Astrocyte (in vitro differentiated cells and primary cell): ENCODE results near the gene GNL3L. TPM values are rescaled to one million over a fixed set of nuclear protein-coding genes. Genes with fewer than 3 reads are reported as not detected.

ENCODE experiments used
- DNase-seq: peaks from one replicate; pipeline ENCODE4 v3.0.0-alpha.2; 2010; ENCODE audit warnings: low read depth
- FAIRE-seq: peaks from 2 replicates; lab custom pipeline; 2011; peaks lifted over from hg19 to GRCh38; lab: Jason Lieb, UNC
- H2AFZ ChIP-seq: 2 replicates; pipeline ENCODE4 v1.6.0; 2012; ENCODE audit warnings: low read depth, low read length, inconsistent platforms
- H3K27ac ChIP-seq: 2 replicates; pipeline ENCODE4 v1.5.1; 2011; ENCODE audit warnings: low read depth, low read length, inconsistent platforms
- H3K27me3 ChIP-seq: 2 replicates; pipeline ENCODE4 v1.6.0; 2011; ENCODE audit warnings: low read length, inconsistent platforms; ENCODE audit not compliant: insufficient read depth
- H3K36me3 ChIP-seq: 2 replicates; pipeline ENCODE4 v1.5.1; 2011; ENCODE audit warnings: low read length, inconsistent platforms; ENCODE audit not compliant: insufficient read depth
- H3K4me1 ChIP-seq: 2 replicates; pipeline ENCODE4 v1.5.1; 2011; ENCODE audit warnings: low read length, inconsistent platforms; ENCODE audit not compliant: insufficient read depth
- H3K4me2 ChIP-seq: 2 replicates; pipeline ENCODE4 v1.6.0; 2012; ENCODE audit warnings: low read length, inconsistent platforms
- H3K4me3 ChIP-seq: 2 replicates; pipeline ENCODE4 v1.5.1; 2011; ENCODE audit warnings: low read depth, mild to moderate bottlenecking, low read length, inconsistent platforms; ENCODE audit not compliant: insufficient read depth
- H3K79me2 ChIP-seq: 2 replicates; pipeline ENCODE4 v1.6.0; 2012; ENCODE audit warnings: mild to moderate bottlenecking, low read length, inconsistent platforms; ENCODE audit not compliant: insufficient read depth
- H3K9ac ChIP-seq: 2 replicates; pipeline ENCODE4 v1.6.0; 2012; ENCODE audit warnings: mild to moderate bottlenecking, low read length, inconsistent platforms
- H3K9me3 ChIP-seq: 2 replicates; pipeline ENCODE4 v1.5.1; 2012; ENCODE audit warnings: low read depth, mild to moderate bottlenecking, low read length, inconsistent platforms; ENCODE audit not compliant: insufficient read depth
- H4K20me1 ChIP-seq: 2 replicates; pipeline ENCODE4 v1.6.0; 2012; ENCODE audit warnings: low read length, inconsistent platforms; ENCODE audit not compliant: insufficient read depth
- H3K27ac Mint-ChIP-seq: one replicate; pipeline ENCODE4 v1.8.0; 2021; ENCODE audit warnings: mild to moderate bottlenecking, mixed read lengths; ENCODE audit not compliant: unreplicated experiment
- H3K27me3 Mint-ChIP-seq: one replicate; pipeline ENCODE4 v1.8.0; 2021; ENCODE audit warnings: low read depth, mixed read lengths; ENCODE audit not compliant: unreplicated experiment
- H3K36me3 Mint-ChIP-seq: one replicate; pipeline ENCODE4 v1.8.0; 2021; ENCODE audit warnings: low read depth, mixed read lengths; ENCODE audit not compliant: unreplicated experiment
- H3K4me1 Mint-ChIP-seq: one replicate; pipeline ENCODE4 v1.8.0; 2021; ENCODE audit warnings: low read depth, mixed read lengths; ENCODE audit not compliant: unreplicated experiment
- H3K4me3 Mint-ChIP-seq: one replicate; pipeline ENCODE4 v1.8.0; 2021; ENCODE audit warnings: mild to moderate bottlenecking, moderate library complexity, mixed read lengths; ENCODE audit not compliant: unreplicated experiment
- H3K9me3 Mint-ChIP-seq: one replicate; pipeline ENCODE4 v1.8.0; 2021; ENCODE audit warnings: mild to moderate bottlenecking, mixed read lengths; ENCODE audit not compliant: unreplicated experiment
- EZH2 ChIP-seq: IDR thresholded peaks from 2 replicates; pipeline ENCODE4 v1.6.1; 2012; ENCODE audit warnings: mild to moderate bottlenecking, low read length, inconsistent platforms; ENCODE audit not compliant: insufficient read depth
- total RNA-seq: library from RNA; stranded (reverse); gene quantifications from 2 replicates; pipeline ENCODE4 v1.2.1, GENCODE V29; 2021
- TF ChIP-seq, protein P1 (sequence below): IDR thresholded peaks from 2 replicates; pipeline ENCODE4 v1.5.1; 2011; ENCODE audit warnings: low read depth, mild to moderate bottlenecking, inconsistent platforms, low read length, moderate library complexity; ENCODE audit not compliant: insufficient read depth

Gene GNL3L
- total RNA-seq, 1 donor from 2014 or later = 46.5 TPM

DNA sequence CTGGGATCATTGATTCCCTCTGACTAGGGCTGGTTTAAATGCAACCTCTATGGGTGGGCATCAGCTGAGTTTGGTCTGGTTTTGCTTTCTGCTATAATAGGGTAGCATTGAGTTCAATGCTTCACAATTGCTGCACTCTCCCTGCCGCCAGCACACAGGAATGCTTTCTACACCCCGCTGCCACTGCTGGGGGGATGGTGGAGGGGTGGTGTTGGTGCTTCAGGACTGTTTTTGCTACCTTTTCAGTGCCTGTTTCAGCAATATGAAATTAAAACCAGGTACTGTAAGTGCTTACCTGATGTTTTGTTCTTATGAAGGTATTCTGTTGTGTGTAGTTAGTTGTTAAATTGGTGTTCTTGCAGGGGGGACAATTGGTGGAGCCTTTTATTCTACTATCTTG, 67.7 kb downstream of the GNL3L start:
- Histone ChIP-seq H3K4me2 (no peak overlapping the region), H3K79me2 (no peaks in the 10 kb centered on the region), H3K4me3 (no peak overlapping the region), H3K27me3 (no peaks in the 10 kb centered on the region), H2AFZ (no peak overlapping the region), H3K9ac (no peak overlapping the region), H3K36me3 (no peaks in the 10 kb centered on the region), H3K9me3 (no peaks in the 10 kb centered on the region), H4K20me1 (no peaks in the 10 kb centered on the region), H3K27ac (no peak overlapping the region), H3K4me1 (no peaks in the 10 kb centered on the region)
- Mint-ChIP-seq H3K4me3 (no peak overlapping the region), H3K9me3 (no peaks in the 10 kb centered on the region), H3K36me3 (peaks cover 2% of the 10 kb centered on the region), H3K27me3 (no peaks in the 10 kb centered on the region), H3K4me1 (no peaks in the 10 kb centered on the region), H3K27ac (no peak overlapping the region)
- no peak for FAIRE-seq
- no peak for DNase-seq
- TF ChIP-seq, protein P1, sequence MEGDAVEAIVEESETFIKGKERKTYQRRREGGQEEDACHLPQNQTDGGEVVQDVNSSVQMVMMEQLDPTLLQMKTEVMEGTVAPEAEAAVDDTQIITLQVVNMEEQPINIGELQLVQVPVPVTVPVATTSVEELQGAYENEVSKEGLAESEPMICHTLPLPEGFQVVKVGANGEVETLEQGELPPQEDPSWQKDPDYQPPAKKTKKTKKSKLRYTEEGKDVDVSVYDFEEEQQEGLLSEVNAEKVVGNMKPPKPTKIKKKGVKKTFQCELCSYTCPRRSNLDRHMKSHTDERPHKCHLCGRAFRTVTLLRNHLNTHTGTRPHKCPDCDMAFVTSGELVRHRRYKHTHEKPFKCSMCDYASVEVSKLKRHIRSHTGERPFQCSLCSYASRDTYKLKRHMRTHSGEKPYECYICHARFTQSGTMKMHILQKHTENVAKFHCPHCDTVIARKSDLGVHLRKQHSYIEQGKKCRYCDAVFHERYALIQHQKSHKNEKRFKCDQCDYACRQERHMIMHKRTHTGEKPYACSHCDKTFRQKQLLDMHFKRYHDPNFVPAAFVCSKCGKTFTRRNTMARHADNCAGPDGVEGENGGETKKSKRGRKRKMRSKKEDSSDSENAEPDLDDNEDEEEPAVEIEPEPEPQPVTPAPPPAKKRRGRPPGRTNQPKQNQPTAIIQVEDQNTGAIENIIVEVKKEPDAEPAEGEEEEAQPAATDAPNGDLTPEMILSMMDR = no peak
- TF ChIP-seq EZH2 = no peak

DNA sequence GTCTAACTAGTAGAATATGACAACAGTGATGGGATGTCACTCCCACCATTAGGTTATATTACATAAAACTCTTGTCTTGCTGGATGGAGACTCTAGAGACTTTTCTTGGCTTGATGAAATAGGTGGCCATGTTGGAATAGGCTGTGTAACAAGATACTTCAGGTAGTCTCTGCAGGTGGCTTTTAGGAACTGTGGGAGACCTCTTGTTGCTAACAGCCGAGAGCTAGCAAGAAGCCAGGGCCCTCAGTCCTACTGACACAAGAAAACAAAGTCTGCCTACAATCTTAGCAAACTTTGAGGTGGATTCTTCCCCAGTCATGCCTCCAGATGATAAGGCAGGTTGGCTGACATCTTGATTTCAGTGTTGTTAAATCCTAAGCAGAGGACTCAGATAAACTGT, 72.5 kb downstream of the GNL3L start:
- H3K4me1 ChIP-seq = no peaks in the 10 kb centered on the region

More for the DNA sequence above, 72.5 kb downstream of the GNL3L start:
- peaks cover 7% of the 10 kb centered on the region for H3K4me1 Mint-ChIP-seq
- no peak overlapping the region for H2AFZ ChIP-seq
- no peaks in the 10 kb centered on the region for H3K9me3 Mint-ChIP-seq
- peaks cover 2% of the 10 kb centered on the region for H3K36me3 Mint-ChIP-seq
- FAIRE-seq (no peak), DNase-seq (no peak)
- H3K27ac ChIP-seq = no peak overlapping the region
- no peak overlapping the region for H3K4me3 ChIP-seq
- H3K27me3 Mint-ChIP-seq = no peaks in the 10 kb centered on the region
- H3K9ac ChIP-seq = no peak overlapping the region
- H3K9me3 ChIP-seq = no peaks in the 10 kb centered on the region
- TF ChIP-seq EZH2 = no peak
- TF ChIP-seq, protein P1 = no peak
- H3K27me3 ChIP-seq = no peaks in the 10 kb centered on the region
- no peaks in the 10 kb centered on the region for H3K79me2 ChIP-seq
- H3K4me3 Mint-ChIP-seq = no peak overlapping the region
- H3K4me2 ChIP-seq = no peak overlapping the region
- H4K20me1 ChIP-seq = no peaks in the 10 kb centered on the region
- H3K27ac Mint-ChIP-seq = no peak overlapping the region
- H3K36me3 ChIP-seq = no peaks in the 10 kb centered on the region

Other genes with a start within 250 kb of the GNL3L start
- gene WNK3, start 172.2 kb upstream of the GNL3L start, total RNA-seq = 6.2 and 8.4 TPM in 2 replicates
- gene TSR2, start 89.8 kb upstream of the GNL3L start, total RNA-seq = 25.5 and 28.7 TPM in 2 replicates
- gene FGD1, start 34.0 kb upstream of the GNL3L start, total RNA-seq = 18.0 and 18.6 TPM in 2 replicates